Small intestine (tissue), 7 donors: Measurements from ENCODE around the gene CYP2W1. TPM values are rescaled to one million over a fixed set of nuclear protein-coding genes. Genes with fewer than 3 reads are reported as not detected.

Experiments
- DNase-seq, 2 donors: peaks; one replicate each; pipeline versions ENCODE4 v3.0.0 to v3.0.0-alpha.2; 2013
- FAIRE-seq: peaks from 2 replicates; lab custom pipeline; 2012; peaks lifted over from hg19 to GRCh38; lab: Jason Lieb, UNC
- H3K27ac ChIP-seq, 3 donors: one replicate each; pipeline ENCODE4 v1.5.1; 2013; ENCODE audit warnings: low read length in 2 of 3, mild to moderate bottlenecking in 2 of 3, control low read depth in 1 of 3, inconsistent platforms in 1 of 3, low read depth in 1 of 3, moderate library complexity in 1 of 3
- H3K27me3 ChIP-seq, 3 donors: one replicate each; pipeline ENCODE4 v1.6.1; 2013; ENCODE audit warnings: low read length in 3 of 3, inconsistent platforms in 1 of 3; ENCODE audit not compliant: control insufficient read depth in 3 of 3, insufficient read depth in 3 of 3
- H3K36me3 ChIP-seq, 3 donors: one replicate each; pipeline ENCODE4 v1.6.1; 2013; ENCODE audit warnings: low read length in 3 of 3, inconsistent platforms in 1 of 3, low read depth in 1 of 3, mild to moderate bottlenecking in 1 of 3, moderate library complexity in 1 of 3; ENCODE audit not compliant: control insufficient read depth in 3 of 3, insufficient read depth in 2 of 3
- H3K4me1 ChIP-seq, 3 donors: one replicate each; pipeline ENCODE4 v1.6.1; 2013; ENCODE audit warnings: low read length in 2 of 3, inconsistent platforms in 1 of 3, low read depth in 1 of 3, mild to moderate bottlenecking in 1 of 3, moderate library complexity in 1 of 3; ENCODE audit not compliant: control insufficient read depth in 3 of 3, insufficient read depth in 2 of 3
- H3K4me3 ChIP-seq, 3 donors: one replicate each; pipeline ENCODE4 v1.5.1; 2013; ENCODE audit warnings: low read length in 3 of 3, control low read depth in 1 of 3, inconsistent platforms in 1 of 3, low read depth in 1 of 3, mild to moderate bottlenecking in 1 of 3, moderate library complexity in 1 of 3
- H3K9me3 ChIP-seq, 2 donors: one replicate each; pipeline ENCODE4 v1.6.1; 2013; ENCODE audit warnings: low read depth in 1 of 2, low read length in 1 of 2; ENCODE audit not compliant: control insufficient read depth in 2 of 2, insufficient read depth in 1 of 2
- WGBS, 3 donors: extraction: QIAGEN DNeasy Blood & Tissue Kit; methylation state at CpG; one replicate each; pipeline ENCODE4 v1.1.7; 2013; 5-methylcytosine and 5-hydroxymethylcytosine counted together
- polyA plus RNA-seq, 4 donors: library from polyadenylated mRNA; stranded (reverse) in 3 of 4; unstranded in 1 of 4; fragments of 200-250 nt in 3 of 4; fragments of 120-200 nt in 1 of 4; gene quantifications; one replicate each; pipeline versions ENCODE4 v1.2.1 to v1.2.3, GENCODE V29; 2013
- donor health status: healthy with polysubstance abuse.
- donor health status: control.
- donor health status: control.
- donor health status: Bipolar disorder and iron deficiency.
- donor health status: healthy.

The CYP2W1 gene
- polyA plus RNA-seq, 4 donors = 0.81 to 1,098 (median 1.1) TPM

DNA sequence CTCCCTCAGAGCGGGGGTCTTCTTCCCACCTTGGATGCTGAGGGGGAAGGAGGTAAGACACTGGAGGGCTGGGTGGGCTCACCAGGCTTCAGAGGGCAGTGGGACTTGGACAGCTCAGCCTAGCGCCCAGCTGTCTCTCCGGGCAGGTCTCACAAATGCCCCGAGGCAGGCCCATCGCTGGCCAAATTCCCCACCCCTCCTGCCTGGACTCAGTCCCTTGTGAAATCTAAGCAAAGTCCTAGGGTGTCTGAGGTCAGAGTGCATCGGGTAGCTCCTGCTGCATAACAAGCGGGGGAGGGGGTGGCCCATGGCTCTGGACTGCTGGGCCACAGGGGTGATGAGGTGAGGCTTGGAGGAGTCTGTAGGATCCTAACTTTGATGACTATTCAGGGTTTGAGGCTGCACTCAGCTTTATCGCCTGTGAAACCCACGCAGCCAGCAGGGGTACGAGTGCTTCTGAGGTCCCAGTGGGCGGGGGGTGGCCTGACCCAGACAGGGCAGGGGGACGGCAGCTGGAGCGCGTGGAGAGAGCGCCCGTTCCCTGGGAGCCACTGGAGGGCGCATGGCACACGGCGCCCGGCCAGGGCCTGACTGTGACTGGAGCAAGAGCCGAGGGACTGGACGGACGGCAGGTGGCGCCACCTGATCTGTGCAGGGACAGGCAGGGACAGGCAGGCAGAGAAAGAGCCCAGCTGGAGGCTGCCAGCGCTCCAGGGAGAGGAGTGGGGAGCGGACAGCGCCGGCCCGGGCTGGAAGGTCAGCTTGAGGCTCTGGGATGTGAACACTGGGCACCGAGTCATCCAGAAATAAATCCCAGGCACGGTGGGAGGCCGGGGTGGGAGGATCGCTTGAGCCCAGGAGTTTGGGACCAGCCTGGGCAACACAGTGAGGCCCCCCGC lies 10.0 kb downstream of the CYP2W1 start:
- peak; percentile 94 to 97 for DNase-seq
- H3K4me1 ChIP-seq = peaks cover 0 to 38% (median 0%) of the 10 kb centered on the region in 3 donors
- WGBS, 3 donors = 21 to 23% (median 22%) methylated on average over 34 of the region's 34 CpGs
- H3K27ac ChIP-seq = peak overlapping the region in 1 of 3 donors; percentile 6
- H3K27me3 ChIP-seq = peaks cover 0 to 2% (median 0%) of the 10 kb centered on the region in 3 donors
- FAIRE-seq = no peak
- no peak overlapping the region for H3K4me3 ChIP-seq
- no peaks in the 10 kb centered on the region for H3K9me3 ChIP-seq
- peaks cover 0 to 54% (median 4%) of the 10 kb centered on the region in 3 donors for H3K36me3 ChIP-seq

DNA sequence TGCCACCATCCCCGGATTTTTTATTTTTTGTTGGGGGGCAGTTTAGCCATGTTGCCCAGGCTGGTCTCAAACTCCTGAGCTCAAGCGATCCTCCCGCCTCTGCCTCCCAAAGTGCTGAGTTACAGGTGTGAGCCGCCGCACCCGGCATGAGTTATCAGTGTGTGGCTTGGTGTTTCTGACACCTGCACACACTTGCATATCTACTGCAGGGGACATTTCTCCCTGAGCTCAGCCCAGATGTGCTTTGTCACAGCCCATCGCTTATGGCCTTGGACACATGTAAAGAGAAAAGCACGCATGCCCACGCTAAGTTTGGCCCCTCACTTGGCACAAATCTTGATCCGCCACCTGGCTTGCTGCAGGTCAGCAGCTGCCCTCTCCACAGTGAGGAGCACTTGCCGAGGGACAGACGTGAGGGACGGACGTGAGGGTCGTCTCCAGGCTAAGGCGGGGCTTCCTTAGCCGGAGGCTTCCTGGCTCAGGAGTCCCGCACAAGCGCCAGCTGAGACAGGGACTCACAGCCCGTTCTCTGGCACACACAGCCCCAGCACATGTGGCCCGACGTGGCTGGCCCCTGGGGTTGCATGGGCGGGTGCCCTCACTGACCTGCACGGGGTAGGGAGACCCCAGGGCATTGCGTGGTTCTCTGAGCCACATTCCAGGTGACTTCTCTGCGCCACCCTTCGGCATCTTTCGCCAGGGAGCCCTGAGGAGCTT lies 11.8 kb downstream of the CYP2W1 start:
- FAIRE-seq = no peak
- WGBS, 3 donors = 78 to 79% (median 78%) methylated on average over 27 to 28 of the region's 28 CpGs

DNA sequence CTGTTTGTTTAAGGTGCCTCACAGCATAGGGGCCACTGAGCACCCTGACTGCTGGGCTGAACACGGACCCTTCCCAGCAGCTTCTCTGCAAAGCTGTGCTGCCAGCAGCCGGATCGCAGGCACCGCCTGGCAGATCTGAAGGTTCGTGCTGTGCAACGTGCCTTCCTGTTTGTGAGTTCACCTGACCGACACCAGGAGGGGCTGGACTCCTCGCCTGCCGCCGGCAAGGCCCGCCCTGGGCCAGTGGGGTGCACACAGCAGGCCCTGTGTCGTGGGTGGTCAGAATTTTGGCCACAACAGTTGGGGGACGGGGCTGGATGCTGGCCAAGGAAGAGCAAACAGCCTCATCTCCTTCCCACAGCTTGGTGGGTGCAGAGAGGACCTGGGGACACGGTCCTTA lies 12.6 kb downstream of the CYP2W1 start:
- no peaks in the 10 kb centered on the region for H3K9me3 ChIP-seq
- 89 to 91% (median 90%) methylated on average over 14 of the region's 14 CpGs for WGBS, 3 donors
- no peaks in the 10 kb centered on the region for H3K27me3 ChIP-seq
- DNase-seq (peak in 1 of 2 donors; percentile 5), FAIRE-seq (no peak)
- H3K4me3 ChIP-seq = no peak overlapping the region
- H3K27ac ChIP-seq = no peak overlapping the region
- peaks cover 0 to 26% (median 0%) of the 10 kb centered on the region in 3 donors for H3K4me1 ChIP-seq
- H3K36me3 ChIP-seq = peaks cover 0 to 45% (median 4%) of the 10 kb centered on the region in 3 donors

More for the DNA sequence above, 11.8 kb downstream of the CYP2W1 start:
- H3K36me3 ChIP-seq = peaks cover 0 to 41% (median 4%) of the 10 kb centered on the region in 3 donors
- H3K4me3 ChIP-seq = no peak overlapping the region
- no peaks in the 10 kb centered on the region for H3K27me3 ChIP-seq
- no peaks in the 10 kb centered on the region for H3K9me3 ChIP-seq
- H3K4me1 ChIP-seq = peaks cover 0 to 27% (median 0%) of the 10 kb centered on the region in 3 donors
- DNase-seq = peak in 1 of 2 donors; percentile 10
- H3K27ac ChIP-seq = no peak overlapping the region

DNA sequence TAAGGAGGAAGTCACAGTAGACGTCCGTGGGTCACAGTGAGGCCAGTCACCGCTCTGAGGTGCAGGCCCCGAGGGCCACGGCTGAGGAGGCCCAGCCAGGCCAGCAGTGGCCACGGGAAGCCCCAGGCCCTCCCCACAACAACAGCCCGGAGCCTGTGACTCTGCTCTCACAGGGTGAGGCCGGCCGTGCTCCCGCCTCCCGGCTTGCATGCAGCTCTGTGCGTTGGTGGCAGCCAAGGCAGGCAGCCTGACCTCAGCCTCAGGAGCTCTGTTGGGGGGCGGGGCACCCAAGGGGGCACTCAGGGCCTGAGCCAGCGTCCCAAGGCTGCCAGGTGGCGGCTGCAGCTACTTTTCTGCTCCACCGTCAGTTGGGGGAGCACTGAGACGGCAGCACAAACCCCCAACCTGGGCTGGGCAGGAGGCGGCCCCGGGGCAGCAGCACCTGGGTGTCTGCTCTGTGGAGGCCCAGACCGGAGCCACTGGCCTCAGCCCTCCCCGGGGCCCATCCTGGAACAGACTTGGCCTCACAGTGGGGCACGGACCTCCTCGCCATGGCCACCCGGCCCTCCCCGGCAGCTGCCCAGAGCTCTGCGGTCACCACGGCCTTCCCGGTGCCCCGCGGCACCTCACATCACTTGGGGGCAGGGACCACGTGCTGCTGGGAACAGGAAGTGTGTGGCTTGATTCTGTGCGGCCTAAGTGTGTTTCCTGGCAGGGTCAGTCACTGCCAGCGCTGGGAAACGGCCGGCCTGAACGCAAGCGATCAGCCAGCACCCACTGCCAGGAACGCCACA lies 13.3 kb downstream of the CYP2W1 start:
- Histone ChIP-seq H3K36me3 (peaks cover 0 to 50% (median 4%) of the 10 kb centered on the region in 3 donors), H3K9me3 (no peaks in the 10 kb centered on the region), H3K4me3 (no peak overlapping the region), H3K4me1 (peaks cover 0 to 19% (median 0%) of the 10 kb centered on the region in 3 donors), H3K27me3 (no peaks in the 10 kb centered on the region), H3K27ac (no peak overlapping the region)
- WGBS, 3 donors = 85 to 88% (median 87%) methylated on average over 37 to 38 of the region's 38 CpGs
- FAIRE-seq = no peak
- DNase-seq = no peak

DNA sequence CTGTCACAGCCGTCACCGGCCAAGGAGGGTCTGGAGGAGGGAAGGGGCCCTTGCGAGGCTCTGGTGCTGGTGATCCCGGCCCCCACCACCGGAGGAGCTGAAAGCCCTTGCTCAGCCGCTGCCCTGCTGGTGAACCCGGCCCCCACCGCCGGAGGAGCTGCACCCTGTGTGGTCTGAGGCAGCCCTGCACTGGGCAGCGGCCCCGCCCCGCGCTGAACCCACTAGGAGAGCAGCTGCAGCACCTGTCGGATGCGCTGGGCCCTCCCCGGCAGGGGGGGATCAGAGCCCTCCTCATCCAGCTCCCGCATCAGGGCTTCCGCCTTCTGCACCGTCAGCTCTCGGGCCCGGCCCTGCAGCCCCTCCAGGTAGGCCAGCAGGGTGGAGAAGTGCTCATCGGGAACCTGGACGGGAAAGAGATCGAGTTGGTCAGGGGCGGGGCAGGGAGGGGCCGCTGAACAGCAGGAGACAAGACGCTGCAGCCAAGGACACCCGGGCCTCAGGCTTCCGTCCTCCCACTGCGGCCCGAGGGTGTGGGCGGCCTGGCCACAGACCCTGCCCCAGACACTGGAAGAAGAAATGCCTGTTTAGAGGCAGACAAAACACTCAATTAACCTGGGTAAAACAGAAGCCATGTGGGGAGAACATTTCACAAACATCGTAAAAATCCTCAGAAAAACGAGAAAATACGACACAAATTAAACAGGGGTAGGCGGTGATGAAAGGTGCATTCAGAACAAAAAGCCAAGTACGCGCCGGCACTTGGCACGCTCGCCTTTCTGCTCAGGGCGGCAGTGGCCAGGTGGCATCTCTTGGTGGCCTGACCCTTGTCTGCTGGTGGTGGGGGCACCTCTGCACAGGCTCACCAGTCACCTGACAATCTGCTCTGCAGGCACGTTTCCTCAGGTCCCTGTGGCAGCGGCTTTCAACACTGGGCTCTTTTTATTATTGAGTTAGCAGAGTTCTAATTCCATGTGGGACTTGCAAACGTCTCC lies 14.7 kb downstream of the CYP2W1 start:
- peaks cover 0 to 9% (median 0%) of the 10 kb centered on the region in 3 donors for H3K4me1 ChIP-seq
- 73 to 80% (median 79%) methylated on average over 38 to 45 of the region's 45 CpGs for WGBS, 3 donors
- H3K36me3 ChIP-seq = peaks cover 0 to 50% (median 4%) of the 10 kb centered on the region in 3 donors
- FAIRE-seq = no peak
- no peaks in the 10 kb centered on the region for H3K9me3 ChIP-seq
- no peak overlapping the region for H3K27ac ChIP-seq
- DNase-seq = no peak
- no peaks in the 10 kb centered on the region for H3K27me3 ChIP-seq
- H3K4me3 ChIP-seq = no peak overlapping the region

DNA sequence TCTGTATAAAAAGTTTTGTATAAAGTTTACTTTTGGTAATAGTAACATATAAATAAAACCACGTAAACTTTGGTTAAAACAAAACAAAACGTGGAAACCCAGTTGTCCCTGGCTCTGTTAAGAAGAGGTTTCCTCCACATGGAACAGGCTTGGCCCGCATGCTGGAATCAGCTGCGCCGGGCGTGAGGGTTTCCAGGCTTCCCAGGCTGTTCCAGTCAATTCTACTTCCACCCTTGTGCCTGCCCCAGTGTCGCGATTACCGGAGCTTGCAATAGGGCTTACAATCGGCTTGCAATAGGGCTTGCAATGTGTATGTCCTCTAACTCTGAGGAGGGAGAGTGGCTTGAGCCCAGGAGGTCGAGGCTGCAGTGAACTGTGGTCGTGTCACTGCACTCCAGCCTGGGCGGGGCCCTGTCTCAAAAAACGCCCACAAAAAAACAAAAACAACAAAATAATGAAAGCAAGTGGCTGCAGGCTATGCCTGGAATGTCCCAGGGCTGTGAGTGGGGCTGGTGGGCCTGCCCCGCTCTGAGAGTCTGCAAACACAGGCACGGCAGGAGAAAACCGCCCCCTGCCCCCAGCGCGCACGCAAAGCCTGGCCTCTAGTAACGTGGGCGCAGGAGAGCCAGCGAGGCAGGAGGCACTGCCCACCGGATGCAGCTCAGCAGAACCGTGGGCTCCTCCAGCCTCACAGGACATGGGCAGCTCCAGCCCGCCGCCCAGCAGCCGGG lies 16.3 kb downstream of the CYP2W1 start:
- Histone ChIP-seq H3K36me3 (peaks cover 0 to 55% (median 4%) of the 10 kb centered on the region in 3 donors), H3K4me1 (no peaks in the 10 kb centered on the region), H3K27me3 (no peaks in the 10 kb centered on the region), H3K27ac (no peak overlapping the region), H3K9me3 (no peaks in the 10 kb centered on the region), H3K4me3 (no peak overlapping the region)
- DNase-seq = no peak
- WGBS, 3 donors = 79 to 92% (median 89%) methylated on average over 28 of the region's 28 CpGs
- FAIRE-seq = no peak
